Measurements from ENCODE around the gene FCRL6.
A peak's percentile ranks its signal among the peaks of the same experiment; 100 is the strongest.

Gene FCRL6

DNA sequence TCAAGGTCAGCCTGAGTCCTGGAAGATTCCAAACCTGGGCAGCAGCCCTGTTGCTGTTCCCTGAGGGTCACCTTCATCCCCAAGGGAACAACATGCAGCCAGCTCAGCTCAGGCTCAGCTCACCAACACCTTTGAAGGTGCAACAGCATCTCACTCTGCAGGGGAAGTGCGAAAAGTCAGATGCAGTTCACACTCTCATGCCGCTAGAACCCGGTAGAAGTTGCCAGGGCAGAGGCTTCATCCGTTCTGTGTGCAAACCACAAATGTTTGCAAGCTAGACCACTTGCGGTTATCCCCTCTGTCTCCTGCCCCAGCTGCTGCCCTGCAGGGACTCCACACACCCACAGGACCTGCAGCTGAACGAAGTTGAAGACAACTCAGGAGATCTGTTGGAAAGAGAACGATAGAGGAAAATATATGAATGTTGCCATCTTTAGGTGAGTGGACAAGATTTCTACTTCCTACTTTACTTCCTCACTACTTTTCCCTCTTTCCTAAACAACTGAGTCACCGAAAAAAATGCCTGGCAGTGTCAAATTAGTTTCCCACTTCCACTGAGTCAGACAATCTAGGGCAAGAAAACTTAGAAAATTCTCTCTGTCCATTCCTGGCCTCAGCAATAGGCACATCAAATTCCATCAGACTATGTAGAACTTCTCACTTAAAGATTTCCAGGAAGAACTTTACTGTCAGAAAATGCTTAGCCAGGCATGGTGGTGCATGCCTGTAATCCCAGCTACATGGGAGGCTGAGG is 1.8 kb upstream of the FCRL6 start:
- DNase-seq: no peak

DNA sequence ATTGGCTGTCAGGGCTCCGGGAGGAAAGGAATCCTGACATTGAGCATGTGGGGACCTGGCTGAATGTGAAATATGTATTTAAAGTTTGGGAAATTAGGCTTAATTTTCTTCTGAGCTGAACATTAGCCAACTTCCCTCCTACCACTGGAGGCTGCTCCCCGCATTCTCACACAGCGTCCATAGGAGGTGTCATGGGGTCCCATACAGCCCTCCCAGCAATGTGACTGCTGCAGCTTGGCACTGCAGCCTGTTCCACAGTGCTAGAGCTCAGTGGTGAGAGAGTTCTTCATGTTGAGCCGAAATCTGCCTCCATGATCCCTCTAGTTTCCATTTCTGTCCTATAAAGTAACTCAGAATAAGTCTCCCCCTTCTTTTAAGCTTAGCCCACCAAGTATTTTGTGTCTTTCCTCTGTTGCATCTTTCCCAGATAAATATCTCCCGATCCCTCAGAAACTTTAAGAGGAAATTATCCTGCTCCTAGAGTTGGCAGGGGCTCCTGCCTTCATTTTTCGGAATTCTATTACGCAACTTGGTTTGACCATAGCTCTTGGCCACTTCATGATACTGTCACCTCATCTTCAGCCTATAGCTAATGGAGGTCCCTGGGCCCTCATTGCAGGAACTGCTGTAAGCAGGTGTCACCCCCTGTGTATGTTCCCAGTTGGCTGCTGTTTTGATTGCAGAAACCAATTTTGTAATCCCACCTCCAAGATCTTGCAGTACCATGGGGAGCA is 2.0 kb downstream of the FCRL6 start:
- no peak for DNase-seq

DNA sequence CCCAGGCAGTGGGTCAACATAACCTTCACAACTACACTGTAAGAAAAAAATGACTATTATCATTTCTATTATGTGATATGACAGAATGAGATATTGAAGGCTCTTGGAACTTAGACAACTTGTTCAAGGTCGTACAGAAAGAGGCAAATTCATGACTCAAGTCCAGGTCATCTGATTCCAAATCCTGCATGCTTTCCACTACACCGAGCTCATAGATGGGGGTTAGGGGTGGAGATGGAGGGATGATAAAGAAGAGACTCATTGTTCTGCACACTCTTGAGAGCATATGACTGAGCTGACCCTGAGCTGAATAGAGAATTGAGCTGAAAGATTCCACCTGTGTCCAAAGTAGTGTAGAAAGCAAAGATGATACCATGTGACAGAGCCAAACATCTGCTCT is 2.8 kb downstream of the FCRL6 start:
- no peak for DNase-seq

DNA sequence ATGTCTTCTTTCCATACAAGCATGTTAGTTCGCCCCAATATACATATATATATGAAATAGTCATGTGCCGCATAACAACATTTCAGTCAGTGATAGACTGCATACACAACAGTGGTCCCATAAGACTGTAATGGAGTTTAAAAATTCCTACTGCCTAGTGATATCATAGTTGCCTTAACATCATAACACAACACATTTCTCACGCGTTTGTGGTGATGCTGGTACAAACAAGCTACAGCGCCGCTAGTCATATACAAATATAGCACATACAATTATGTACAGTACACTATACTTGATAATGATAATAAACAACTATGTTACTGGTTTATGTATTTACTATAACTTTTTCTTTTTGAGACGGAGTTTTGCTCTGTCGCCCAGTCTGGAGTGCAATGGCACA is 13.8 kb downstream of the FCRL6 start:
- no peak for DNase-seq

DNA sequence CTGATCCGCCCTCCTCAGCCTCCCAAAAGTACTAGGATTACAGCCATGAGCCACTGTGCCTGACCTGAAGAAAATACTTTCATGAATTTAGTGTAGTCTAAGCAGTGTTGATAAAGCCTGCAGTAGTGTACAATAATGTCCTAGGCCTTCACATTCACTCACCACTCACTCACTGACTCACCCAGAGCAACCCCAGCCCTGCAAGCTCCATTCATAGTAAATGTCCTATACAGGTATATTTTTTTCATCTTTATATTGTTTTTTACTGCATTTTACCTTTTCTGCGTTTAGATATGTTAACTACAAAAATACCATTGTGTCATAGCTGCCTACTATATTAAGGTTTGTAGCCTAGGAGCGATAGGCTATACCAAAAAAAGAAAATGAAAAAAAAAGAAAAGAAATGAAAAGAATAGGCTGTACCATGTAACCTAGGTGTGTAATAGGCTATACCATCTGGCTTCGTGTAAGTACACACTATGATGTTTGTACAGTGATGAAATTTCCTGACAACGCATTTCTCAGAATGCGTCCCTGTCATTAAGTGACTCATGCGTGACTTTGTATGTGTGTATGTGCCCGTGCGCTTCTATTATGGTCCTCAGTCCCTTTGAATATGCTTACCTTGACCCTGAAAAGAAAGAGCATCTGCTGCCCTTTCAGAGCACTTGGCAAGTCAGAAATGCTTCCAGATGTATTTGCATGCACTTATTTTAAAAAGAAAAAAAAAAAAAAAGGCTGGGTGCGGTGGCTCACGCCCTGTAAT is 15.3 kb downstream of the FCRL6 start:
- peak; percentile 87 to 91 for DNase-seq

DNA sequence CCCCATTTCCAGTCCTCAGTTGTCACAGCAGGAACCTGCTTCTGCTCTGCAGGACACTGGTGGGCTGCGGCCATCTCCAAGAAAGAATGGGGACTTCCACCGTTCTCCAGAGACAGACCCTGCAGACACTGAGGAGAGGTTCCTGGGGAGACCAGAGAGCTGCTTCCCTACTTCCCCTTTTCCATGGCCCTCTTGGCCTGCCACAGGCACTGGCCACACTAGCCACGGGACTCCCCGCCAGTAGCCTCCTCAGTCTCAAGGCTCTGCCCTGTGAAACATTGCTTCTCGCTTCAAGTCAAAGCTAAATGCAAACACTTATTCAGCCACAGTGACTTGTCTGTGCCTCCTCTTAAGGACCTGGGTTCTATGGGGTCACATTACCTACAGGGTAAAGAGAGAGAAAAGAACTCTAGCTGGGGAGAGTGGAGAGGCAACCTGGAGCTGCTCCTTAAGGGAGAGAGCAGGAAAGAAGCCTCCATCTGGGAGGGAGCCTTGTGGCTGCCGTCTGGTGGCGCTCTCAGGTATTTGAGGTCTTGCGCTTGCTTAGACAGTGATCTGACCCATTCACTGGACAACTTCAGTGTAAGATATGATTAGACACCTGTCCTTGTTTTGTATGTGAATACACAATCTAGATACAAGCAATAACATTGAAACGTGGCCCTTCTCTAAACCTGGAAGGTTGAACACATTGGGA is 19.2 kb downstream of the FCRL6 start:
- DNase-seq: peak; percentile 32 to 75

DNA sequence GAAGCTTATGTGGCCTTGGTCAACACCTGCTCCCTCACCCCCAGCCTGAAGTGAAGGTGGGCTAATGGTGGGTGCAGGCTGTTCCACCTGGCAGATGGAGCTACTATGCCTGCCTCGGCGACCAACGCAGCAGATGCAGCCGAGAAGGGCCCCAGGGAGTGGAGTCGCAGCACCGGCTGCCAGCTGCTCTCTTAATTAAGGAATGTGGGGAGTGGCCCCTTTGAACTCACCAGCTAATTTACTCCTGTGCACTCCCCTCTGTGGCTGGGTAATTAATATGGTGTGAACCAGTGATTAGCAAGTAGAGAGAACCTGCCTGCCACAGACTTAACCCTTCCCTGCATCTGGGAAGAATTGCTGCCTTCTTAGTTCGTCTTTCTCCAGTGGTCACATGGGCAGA is 21.2 kb downstream of the FCRL6 start:
- DNase-seq: no peak

DNA sequence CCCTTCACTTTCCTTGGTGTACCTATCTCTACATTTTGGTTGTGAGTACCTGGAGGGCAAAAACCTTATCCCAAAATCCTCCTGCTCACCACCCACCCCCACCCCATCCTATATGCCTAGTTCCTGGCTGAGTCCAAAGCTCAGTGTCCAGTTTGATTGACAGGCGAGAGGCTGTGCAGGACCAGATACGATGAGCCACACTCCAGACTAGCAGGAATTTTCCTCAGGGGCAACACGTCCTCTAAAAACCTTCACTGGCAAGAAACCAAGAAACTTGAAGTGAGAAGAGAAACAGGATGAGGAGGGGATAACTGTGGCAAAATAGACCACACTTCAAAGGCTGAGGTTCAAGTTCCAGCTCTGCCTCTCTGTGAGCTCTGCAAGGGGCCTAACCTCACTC is 23.4 kb downstream of the FCRL6 start:
- DNase-seq: no peak

DNA sequence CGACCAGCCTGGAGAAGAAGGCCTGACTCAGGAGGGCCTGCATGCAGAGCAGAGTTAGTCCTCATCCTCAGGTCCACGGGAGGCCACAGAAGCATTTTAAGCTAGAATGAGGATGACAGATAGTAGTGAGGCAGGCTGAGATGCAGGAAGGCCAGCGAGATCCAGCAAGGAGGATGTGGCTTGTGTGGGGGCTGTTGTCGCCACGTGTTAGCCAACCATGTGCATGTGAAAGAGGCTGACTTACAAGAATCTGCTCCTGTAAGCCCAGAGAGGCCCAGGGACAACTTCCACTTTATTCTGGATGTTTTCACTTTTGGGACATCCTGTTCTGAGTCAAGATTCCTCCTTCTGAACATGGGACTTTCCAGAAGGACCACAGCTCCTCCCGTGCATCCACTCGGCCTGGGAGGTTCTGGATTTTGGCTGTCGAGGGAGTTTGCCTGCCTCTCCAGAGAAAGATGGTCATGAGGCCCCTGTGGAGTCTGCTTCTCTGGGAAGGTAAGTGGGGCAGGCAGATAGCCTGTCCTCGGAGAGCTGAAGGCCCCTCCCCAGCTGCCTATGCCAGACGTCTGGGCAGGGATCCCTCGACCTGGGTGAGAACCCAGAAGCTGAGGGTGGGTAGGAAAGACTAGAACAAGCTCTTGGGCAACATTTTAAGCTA is 24.4 kb downstream of the FCRL6 start, which contains the start of gene SLAMF8:
Gene SLAMF8 (plus strand): TSS at position 433 of the 661 bp plus-strand sequence. CDS start 26 bp downstream, at position 459.
- no peak for DNase-seq

DNA sequence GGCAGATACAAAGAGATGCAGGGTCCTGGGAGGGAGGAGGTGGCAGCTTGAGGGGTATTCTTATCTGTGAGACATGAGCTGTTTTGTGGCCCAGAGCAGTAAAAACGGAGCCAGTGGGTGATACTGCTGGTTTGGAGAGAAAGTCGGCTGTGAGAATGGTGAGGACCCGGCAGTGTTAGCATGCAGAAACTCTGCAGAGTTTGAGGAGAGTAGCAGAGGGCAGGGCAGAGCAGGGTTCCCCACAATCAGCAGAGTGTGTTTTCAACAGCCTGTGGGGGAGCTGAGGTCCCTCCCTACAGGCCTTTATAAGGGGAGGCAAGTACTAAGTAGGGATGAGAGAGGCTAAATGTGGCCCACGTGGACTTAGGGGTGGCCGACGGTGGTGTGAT is 24.9 kb downstream of the FCRL6 start:
- no peak for DNase-seq

DNA sequence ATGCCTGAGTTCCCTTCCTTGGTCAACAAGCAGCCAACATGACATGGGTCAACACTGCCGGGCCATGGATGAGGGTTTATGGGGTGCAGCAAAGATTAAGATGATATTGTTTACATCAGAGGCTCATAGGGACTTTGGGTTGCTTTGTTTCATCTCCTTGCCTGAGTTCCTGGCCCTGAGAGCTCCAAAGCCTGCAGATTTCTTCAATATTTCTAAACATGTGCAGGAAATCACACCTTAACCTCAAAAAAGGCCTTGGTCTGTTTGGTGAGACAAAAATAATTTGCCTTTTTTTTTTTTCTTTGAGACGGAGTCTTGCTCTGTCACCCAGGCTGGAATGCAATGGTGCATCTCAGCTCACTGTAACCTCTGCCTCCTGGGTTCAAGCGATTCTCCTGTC is 25.4 kb downstream of the FCRL6 start:
- DNase-seq: no peak

DNA sequence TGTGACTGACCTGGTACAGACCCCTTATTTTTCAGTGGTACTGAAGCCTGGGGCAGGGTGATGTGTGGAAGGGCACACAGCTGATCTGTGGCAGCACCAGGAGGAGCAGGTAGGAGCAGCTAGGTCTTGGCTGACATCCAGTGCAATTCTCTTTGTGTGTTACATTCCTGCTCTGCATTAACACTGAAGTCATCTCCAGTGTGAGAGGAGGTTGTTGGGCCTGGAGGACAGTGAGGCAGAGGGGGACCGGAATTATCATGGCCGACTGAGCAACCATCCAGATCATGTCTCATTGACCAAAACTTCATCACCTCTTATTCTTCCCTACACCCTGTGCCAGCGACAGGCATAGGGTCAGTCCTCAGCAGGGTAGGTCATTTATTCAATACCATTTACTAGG is 26.0 kb downstream of the FCRL6 start:
- DNase-seq: no peak

DNA sequence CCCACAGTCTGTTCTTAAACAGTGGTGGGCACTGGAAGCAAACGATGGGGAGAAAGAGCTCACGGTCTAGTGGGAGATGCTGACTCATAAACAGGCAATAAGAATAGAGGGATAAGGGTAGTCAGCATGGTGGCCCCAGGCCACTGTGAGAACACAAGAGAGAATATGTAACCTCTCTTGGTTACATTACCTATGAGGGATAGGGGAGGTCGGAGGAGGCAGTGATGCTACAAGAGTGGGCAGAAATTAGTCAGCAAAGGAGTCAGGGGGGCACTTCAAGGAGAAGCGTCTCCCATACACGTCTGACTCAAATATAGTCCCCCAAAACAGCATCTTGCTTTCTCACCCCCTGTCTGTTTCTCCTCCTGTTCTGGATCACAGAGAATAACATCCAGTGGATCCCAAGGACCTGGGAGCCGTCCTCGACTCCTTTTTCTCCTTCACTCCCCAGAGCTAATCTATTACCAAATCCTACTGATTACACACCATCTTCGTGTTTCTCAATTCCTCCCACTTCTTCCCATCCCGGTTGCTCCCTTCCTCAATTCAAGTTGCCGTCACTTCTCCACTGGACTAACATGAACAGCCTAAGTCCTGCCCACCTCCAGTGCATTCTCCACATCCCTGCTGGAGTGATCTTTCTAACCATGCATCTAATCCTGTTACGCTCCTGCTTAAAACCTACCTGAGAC is 26.6 kb downstream of the FCRL6 start:
- no peak for DNase-seq

DNA sequence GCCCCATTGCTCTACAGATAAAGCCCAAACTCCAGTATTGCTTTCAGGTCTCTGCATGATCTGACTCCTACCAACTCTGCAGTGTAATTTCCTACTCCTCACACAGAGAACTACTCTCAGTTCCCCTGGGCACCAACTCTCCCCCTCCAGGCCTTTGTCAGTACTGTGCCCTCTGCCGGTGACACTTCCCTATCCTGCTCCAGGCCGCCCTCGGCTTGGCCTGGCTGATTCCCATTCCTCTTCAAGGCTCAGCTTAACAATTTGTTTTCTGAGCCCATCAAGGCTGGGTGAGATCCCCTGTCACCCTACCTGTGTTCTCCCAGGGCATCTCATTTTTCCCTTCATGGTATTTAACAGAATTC is 27.1 kb downstream of the FCRL6 start:
- no peak for DNase-seq

DNA sequence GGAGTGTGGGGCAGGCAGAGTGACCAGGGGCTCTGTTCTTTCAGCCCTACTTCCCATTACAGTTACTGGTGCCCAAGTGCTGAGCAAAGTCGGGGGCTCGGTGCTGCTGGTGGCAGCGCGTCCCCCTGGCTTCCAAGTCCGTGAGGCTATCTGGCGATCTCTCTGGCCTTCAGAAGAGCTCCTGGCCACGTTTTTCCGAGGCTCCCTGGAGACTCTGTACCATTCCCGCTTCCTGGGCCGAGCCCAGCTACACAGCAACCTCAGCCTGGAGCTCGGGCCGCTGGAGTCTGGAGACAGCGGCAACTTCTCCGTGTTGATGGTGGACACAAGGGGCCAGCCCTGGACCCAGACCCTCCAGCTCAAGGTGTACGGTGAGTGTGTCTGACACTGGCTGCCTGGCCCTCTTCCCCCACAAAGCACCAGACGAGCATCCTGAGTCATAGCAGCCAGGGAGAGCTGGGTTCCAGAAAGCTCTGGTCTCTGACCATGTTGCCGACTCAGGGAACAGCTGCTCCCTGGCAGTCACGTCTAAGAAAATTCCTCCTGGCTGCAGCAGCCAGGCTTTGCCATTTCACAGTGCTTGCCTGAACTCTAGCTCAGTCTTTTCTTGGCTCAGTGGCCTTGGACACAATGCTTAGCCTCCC is 27.8 kb downstream of the FCRL6 start:
- no peak for DNase-seq

DNA sequence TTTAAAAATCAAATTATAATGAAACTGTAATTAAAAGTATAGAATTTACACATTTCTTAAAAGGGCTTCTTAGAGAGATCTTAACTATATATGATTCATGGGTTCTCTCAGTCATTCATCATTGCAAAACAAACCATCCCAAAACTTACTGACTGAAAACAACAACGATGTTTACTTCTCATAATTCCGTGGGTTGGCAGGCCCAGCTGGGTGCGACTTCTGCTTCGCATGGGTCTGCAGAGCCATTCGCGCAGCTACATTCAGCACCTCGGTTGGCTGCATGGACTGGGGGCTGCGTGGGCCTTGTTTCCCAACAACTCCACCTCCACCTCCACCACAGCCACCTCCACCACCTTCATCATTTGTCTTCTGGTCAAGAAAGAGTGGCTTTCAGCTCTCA is 28.6 kb downstream of the FCRL6 start:
- no peak for DNase-seq

DNA sequence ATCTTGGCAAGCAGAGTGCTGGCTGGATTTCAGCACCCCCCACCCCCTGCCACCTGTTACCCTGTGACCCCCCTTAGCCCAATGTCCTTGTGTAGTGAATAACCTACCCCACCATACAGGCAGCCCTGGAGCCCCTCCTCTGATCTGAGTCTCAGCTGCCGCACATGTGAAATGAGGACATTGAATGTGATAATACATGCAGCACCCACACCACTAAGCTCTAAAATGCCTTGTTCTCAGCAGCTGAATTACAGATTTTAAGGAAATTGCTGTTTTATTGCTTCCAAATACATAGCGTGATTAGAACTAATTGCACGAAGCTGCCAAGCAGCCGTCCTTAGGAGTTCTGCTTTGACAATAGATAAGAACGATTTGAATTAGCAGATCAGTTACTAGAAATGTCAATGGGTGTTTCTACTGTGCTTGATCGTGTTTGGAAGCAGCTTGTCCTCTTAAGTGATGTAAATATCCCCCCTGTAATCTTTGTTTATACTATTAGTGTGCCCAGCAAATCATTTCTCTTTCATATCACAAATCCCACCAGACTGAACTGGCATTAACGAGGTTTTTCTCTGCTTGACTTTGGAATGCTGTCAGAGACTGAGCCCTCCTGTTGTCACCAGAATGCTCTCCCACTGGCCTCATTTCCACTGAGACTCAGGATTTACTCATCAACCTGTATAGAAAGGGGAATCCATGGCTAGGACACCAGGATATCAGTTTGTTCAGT is 29.4 kb downstream of the FCRL6 start:
- DNase-seq: no peak

DNA sequence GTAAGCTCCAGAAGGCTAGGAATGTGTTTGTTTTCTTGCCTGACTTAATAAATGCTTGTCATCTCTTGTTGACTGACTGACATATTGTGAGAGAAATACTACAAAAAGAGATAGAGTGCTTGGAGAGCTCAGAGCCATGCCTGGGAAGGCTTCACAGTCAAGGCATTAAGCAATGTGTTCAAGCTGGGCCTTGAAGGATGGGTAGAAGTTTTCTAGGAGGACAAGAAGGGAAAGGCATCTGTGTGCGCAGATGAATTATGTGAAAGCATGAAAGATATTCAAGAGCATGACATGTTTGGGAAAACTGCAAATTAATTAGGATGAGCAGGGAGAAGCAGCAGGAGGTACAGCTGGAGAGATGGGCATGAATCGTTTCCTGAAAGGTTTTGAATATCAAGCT is 30.1 kb downstream of the FCRL6 start:
- no peak for DNase-seq

DNA sequence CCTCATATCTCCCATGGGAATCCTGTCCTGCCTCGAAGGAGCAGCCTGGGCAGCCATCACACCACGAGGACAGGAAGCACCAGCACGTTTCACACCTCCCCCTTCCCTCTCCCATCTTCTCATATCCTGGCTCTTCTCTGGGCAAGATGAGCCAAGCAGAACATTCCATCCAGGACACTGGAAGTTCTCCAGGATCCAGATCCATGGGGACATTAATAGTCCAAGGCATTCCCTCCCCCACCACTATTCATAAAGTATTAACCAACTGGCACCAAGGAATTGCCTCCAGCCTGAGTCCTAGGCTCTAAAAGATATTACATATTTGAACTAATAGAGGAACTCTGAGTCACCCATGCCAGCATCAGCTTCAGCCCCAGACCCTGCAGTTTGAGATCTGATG is 33.2 kb downstream of the FCRL6 start:
- DNase-seq: no peak

DNA sequence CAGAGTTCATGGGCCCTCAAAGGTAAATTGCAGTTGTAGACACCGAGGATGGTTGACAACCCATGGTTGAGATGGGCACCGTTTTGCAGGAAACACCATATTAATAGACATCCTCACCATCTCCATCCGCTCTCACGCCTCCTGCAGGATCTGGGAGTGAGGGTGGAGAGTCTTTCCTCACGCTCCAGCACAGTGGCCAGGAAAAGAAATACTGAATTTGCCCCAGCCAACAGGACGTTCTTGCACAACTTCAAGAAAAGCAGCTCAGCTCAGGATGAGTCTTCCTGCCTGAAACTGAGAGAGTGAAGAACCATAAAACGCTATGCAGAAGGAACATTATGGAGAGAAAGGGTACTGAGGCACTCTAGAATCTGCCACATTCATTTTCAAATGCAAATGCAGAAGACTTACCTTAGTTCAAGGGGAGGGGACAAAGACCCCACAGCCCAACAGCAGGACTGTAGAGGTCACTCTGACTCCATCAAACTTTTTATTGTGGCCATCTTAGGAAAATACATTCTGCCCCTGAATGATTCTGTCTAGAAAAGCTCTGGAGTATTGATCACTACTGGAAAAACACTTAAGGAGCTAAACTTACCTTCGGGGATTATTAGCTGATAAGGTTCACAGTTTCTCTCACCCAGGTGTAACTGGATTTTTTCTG is 33.8 kb downstream of the FCRL6 start:
- DNase-seq: no peak

Data from NCI-H1930 (cell line).